DOHH2 (cell line): ENCODE results near the gene HPX.

Experiments
- H3F3A ChIP-seq: fragments of 200-600 bp; sonication (generic), shearing (Covaris generic); 2 replicates; pipeline ENCODE4 v1.6.0; 2016; ENCODE audit warnings: antibody characterized with exemption, mild to moderate bottlenecking; ENCODE audit not compliant: control insufficient read depth, insufficient read depth
- H3K27ac ChIP-seq: fragments of 200-600 bp; sonication (generic); 2 replicates; pipeline ENCODE4 v1.5.1; 2014; ENCODE audit warnings: low read depth, mild to moderate bottlenecking, low read length, moderate library complexity
- H3K27me3 ChIP-seq: fragments of 200-600 bp; sonication (generic); 2 replicates; pipeline ENCODE4 v1.6.1; 2014; ENCODE audit warnings: mild to moderate bottlenecking, low read length, mixed read lengths; ENCODE audit not compliant: control insufficient read depth
- H3K36me3 ChIP-seq: fragments of 200-600 bp; sonication (generic); 2 replicates; pipeline ENCODE4 v1.6.1; 2014; ENCODE audit warnings: mild to moderate bottlenecking, low read length, moderate library complexity, mixed read lengths; ENCODE audit not compliant: control insufficient read depth
- H3K4me1 ChIP-seq: fragments of 200-600 bp; sonication (generic); 2 replicates; pipeline ENCODE4 v1.6.1; 2014; ENCODE audit warnings: mild to moderate bottlenecking, low read length, mixed read lengths; ENCODE audit not compliant: control insufficient read depth
- H3K4me2 ChIP-seq: fragments of 200-600 bp; sonication (generic); 2 replicates; pipeline ENCODE4 v1.6.0; 2014; ENCODE audit warnings: mild to moderate bottlenecking, low read length, moderate library complexity
- H3K4me3 ChIP-seq: fragments of 200-600 bp; sonication (generic); 2 replicates; pipeline ENCODE4 v1.5.1; 2014; ENCODE audit warnings: mild to moderate bottlenecking, low read length, mixed read lengths
- H3K79me2 ChIP-seq: fragments of 200-600 bp; sonication (generic); 2 replicates; pipeline ENCODE4 v1.6.1; 2014; ENCODE audit warnings: mild to moderate bottlenecking, low read length, mixed read lengths; ENCODE audit not compliant: control insufficient read depth
- H3K9me2 ChIP-seq: fragments of 200-600 bp; sonication (generic); replicated peaks from 2 replicates; pipeline ENCODE4 v1.6.1; 2014; ENCODE audit warnings: mild to moderate bottlenecking, low read length, mixed read lengths; ENCODE audit not compliant: control insufficient read depth
- H3K9me3 ChIP-seq: fragments of 200-600 bp; sonication (generic); 2 replicates; pipeline ENCODE4 v1.6.1; 2014; ENCODE audit warnings: antibody characterized with exemption, low read length, mixed read lengths; ENCODE audit not compliant: control insufficient read depth, insufficient read depth
- H4K20me1 ChIP-seq: fragments of 200-600 bp; sonication (generic); 2 replicates; pipeline ENCODE4 v1.6.0; 2014; ENCODE audit warnings: low read depth, mild to moderate bottlenecking, antibody characterized with exemption, low read length, moderate library complexity; ENCODE audit not compliant: control insufficient read depth, insufficient read depth
- EZH2phosphoT487 ChIP-seq: fragments of 200-600 bp; sonication (generic); IDR thresholded peaks from 2 replicates; pipeline ENCODE4 v1.6.1; 2017; ENCODE audit warnings: borderline replicate concordance, mild to moderate bottlenecking, antibody characterized with exemption, low read length, moderate library complexity, mixed read lengths
- TF ChIP-seq, protein P1 (sequence below): fragments of 200-600 bp; sonication (generic); IDR thresholded peaks from one replicate; pipeline ENCODE4 v1.5.1; 2014; ENCODE audit warnings: antibody characterized with exemption, mild to moderate bottlenecking, low read depth, low read length; ENCODE audit not compliant: poor library complexity, severe bottlenecking

HPX gene

DNA sequence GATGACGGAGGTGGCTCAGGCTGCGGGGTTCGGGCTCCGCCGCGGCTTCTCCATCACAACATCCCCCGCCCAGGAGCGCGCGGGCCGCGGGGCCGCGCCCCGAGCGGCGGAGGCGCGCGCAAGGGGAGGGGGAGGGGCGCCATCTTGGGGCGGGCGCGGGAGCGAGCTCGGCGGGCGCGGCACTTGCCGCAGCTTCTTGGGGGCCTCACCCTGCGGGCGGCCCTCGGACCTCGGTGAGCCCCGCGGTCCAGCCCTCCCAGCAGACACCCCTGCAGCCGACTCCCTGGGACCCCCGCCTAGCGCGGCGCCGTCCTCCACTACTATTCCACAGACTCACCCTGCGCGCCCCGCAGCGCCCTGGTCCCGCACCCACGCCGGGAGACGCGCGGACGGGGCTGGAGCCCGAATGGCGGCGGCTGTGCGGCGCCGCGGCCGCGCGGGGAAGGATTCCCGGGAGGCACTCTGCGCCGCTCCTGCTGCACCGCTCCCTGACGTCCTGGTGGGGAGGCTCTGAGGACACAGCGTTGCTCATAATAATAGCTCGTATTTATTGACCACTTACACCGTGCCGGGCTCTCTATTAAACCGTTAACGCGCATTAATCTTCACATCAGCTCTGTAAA, 21.7 kb downstream of the HPX start, which contains the start of gene APBB1:
TSS of gene APBB1 (minus strand) at position 86 of the 623 bp plus-strand sequence. CDS start 7,747 bp downstream, outside the sequence.
- Histone ChIP-seq H3K4me3 (peak within 1 kb of the TSS; percentile 85), H3K9me3 (no peaks in the 10 kb centered on the region), H3K4me2 (peak within 1 kb of the TSS; percentile 87), H3F3A (0 out of 2 replicates have a peak, but pooled peaks cover 3% of the 10 kb centered on the region), H3K27me3 (peaks cover 79% of the 10 kb centered on the region), H3K27ac (no peak within 1 kb of the TSS), H3K79me2 (no peaks in the 10 kb centered on the region), H4K20me1 (no peaks in the 10 kb centered on the region), H3K36me3 (no peaks in the 10 kb centered on the region), H3K9me2 (no peaks in the 10 kb centered on the region), H3K4me1 (peaks cover 8% of the 10 kb centered on the region)
- TF ChIP-seq, protein P1, sequence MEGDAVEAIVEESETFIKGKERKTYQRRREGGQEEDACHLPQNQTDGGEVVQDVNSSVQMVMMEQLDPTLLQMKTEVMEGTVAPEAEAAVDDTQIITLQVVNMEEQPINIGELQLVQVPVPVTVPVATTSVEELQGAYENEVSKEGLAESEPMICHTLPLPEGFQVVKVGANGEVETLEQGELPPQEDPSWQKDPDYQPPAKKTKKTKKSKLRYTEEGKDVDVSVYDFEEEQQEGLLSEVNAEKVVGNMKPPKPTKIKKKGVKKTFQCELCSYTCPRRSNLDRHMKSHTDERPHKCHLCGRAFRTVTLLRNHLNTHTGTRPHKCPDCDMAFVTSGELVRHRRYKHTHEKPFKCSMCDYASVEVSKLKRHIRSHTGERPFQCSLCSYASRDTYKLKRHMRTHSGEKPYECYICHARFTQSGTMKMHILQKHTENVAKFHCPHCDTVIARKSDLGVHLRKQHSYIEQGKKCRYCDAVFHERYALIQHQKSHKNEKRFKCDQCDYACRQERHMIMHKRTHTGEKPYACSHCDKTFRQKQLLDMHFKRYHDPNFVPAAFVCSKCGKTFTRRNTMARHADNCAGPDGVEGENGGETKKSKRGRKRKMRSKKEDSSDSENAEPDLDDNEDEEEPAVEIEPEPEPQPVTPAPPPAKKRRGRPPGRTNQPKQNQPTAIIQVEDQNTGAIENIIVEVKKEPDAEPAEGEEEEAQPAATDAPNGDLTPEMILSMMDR, result no peak
- TF ChIP-seq EZH2phosphoT487, result no peak; the same call in 1 of the 2 replicates

- H3F3A ChIP-seq, result 0 out of 2 replicates have a peak, but pooled peaks cover 3% of the 10 kb centered on the region
- H3K36me3 ChIP-seq, result no peaks in the 10 kb centered on the region
- peak overlapping the region; percentile 85 for H3K4me3 ChIP-seq
- no peaks in the 10 kb centered on the region for H4K20me1 ChIP-seq
- H3K4me2 ChIP-seq, result peak overlapping the region; percentile 87
- TF ChIP-seq, protein P1, result no peak
- TF ChIP-seq EZH2phosphoT487, result no peak
- no peaks in the 10 kb centered on the region for H3K9me2 ChIP-seq
- peaks cover 8% of the 10 kb centered on the region for H3K4me1 ChIP-seq
- peaks cover 74% of the 10 kb centered on the region for H3K27me3 ChIP-seq
- H3K27ac ChIP-seq, result no peak overlapping the region
- no peaks in the 10 kb centered on the region for H3K79me2 ChIP-seq
- H3K9me3 ChIP-seq, result no peaks in the 10 kb centered on the region
Observed at GRCh38 chr11:6418557-6419008, 22.2 kb downstream of the HPX start.

DNA sequence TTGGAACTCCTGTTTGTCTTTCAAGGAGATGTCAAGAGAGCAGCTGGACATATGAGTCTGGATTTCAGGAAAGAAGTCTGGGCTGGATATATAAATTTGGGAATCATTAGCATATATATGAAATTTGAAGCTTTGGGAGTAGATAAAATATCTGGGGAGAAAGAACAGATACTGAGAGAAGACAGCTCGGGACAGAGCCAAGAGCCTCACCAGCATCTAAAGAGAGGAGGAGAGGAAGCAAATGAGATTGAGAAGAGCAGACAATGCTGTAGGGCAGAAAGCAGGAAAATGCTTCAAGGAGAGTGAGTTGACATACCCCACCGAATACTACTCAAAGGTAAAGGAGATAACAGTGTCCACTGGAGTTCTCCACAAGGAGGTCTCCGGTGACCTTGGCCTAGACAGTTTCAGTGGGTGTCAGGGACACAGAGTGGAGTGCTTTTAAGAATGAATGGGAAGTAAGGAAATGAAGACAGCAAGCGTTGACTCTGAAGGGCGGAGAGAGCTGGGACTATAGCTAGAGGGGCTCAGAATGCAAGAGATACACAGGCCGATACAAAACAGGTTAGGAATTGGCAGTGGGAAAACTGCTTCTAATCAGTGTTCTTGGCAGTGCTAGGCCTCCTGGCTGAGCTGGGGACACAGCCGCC, 22.8 kb downstream of the HPX start:
- Histone ChIP-seq H3K9me2 (no peaks in the 10 kb centered on the region), H3K27me3 (peaks cover 70% of the 10 kb centered on the region), H3F3A (0 out of 2 replicates have a peak, but pooled peaks cover 3% of the 10 kb centered on the region), H3K4me1 (peaks cover 8% of the 10 kb centered on the region), H3K4me3 (peak overlapping the region; percentile 85), H3K79me2 (no peaks in the 10 kb centered on the region), H4K20me1 (no peaks in the 10 kb centered on the region), H3K27ac (no peak overlapping the region), H3K36me3 (no peaks in the 10 kb centered on the region), H3K4me2 (peak overlapping the region; percentile 87), H3K9me3 (no peaks in the 10 kb centered on the region)
- TF ChIP-seq, protein P1, result no peak
- TF ChIP-seq EZH2phosphoT487, result no peak
